HEK293 (cell line): ENCODE measurements around the gene TGFB1I1.

Experiments used
- CTCF ChIA-PET: fragments of 350-600 bp; formaldehyde crosslinking; extraction: SDS; loops from one replicate; lab custom pipeline; 2021; ENCODE audit warnings: antibody characterized with exemption; lab: Yijun Ruan, JAX
- POLR2A ChIA-PET: fragments of 300-600 bp; formaldehyde crosslinking; extraction: SDS; loops from one replicate; lab custom pipeline; 2020; ENCODE audit warnings: antibody characterized with exemption, inconsistent platforms; lab: Yijun Ruan, JAX
- H3K27ac ChIP-seq: fragments of 200-500 bp; sonication (Bioruptor generic); 2 replicates; pipeline ENCODE4 v1.5.1; 2014; ENCODE audit warnings: low read depth, low read length, control low read depth, inconsistent platforms; ENCODE audit errors: extremely low read depth
- H3K36me3 ChIP-seq, 2 experiments: fragments of 200-500 bp in 1 of 2; sonication (Bioruptor generic) in 1 of 2; 1 replicate in 1 of 2; 2 replicates in 1 of 2; pipeline ENCODE4 v1.5.1; 2014 to 2017; ENCODE audit warnings: inconsistent platforms in 2 of 2, low read length in 2 of 2; ENCODE audit not compliant: control insufficient read depth in 2 of 2, insufficient read depth in 1 of 2
- H3K4me1 ChIP-seq: fragments of 200-500 bp; sonication (Bioruptor generic); 2 replicates; pipeline ENCODE4 v1.5.1; 2014; ENCODE audit warnings: mild to moderate bottlenecking, low read length, inconsistent platforms; ENCODE audit not compliant: control insufficient read depth, insufficient read depth
- H3K4me3 ChIP-seq: 2 replicates; pipeline ENCODE4 v1.5.1; 2011; ENCODE audit warnings: low read depth, mild to moderate bottlenecking, control low read depth, low read length, moderate library complexity
- H3K9me3 ChIP-seq: fragments of 200-500 bp; sonication (Bioruptor generic); 2 replicates; pipeline ENCODE4 v1.5.1; 2014; ENCODE audit warnings: low read depth, low read length, inconsistent platforms; ENCODE audit not compliant: control insufficient read depth, insufficient read depth
- AEBP2 ChIP-seq: fragments of 450-650 bp; formaldehyde crosslinking; IDR thresholded peaks from 2 replicates; pipeline ENCODE4 v1.5.1; 2016; ENCODE audit warnings: missing biosample characterization, missing genetic modification characterization, borderline replicate concordance
- BCL11B ChIP-seq: fragments of 450-650 bp; formaldehyde crosslinking; IDR thresholded peaks from 2 replicates; pipeline ENCODE4 v1.5.1; 2016; ENCODE audit warnings: low read depth, missing biosample characterization, missing genetic modification characterization
- EGR2 ChIP-seq: fragments of 450-650 bp; formaldehyde crosslinking; IDR thresholded peaks from 2 replicates; pipeline ENCODE4 v1.5.1; 2016; ENCODE audit warnings: low read depth, missing biosample characterization, missing genetic modification characterization
- ELK4 ChIP-seq: IDR thresholded peaks from 2 replicates; pipeline ENCODE4 v1.6.1; 2011; ENCODE audit warnings: mild to moderate bottlenecking, low read depth, low read length, borderline replicate concordance
- HOXA7 ChIP-seq: sonication (generic); formaldehyde crosslinking; IDR thresholded peaks from 2 replicates; pipeline ENCODE4 v1.8.1; 2022; ENCODE audit warnings: missing genetic modification reagents, borderline replicate concordance
- IKZF3 ChIP-seq: fragments of 450-650 bp; IDR thresholded peaks from 2 replicates; pipeline ENCODE4 v1.5.0; 2018; ENCODE audit warnings: missing biosample characterization, mild to moderate bottlenecking, missing genetic modification characterization, moderate library complexity
- KLF10 ChIP-seq: fragments of 450-650 bp; IDR thresholded peaks from 2 replicates; pipeline ENCODE4 v1.5.1; 2018; ENCODE audit warnings: missing biosample characterization, mild to moderate bottlenecking, missing genetic modification characterization
- KLF16 ChIP-seq: fragments of 450-650 bp; formaldehyde crosslinking; IDR thresholded peaks from 2 replicates; pipeline ENCODE4 v1.5.1; 2017; ENCODE audit warnings: missing biosample characterization, missing genetic modification characterization
- KLF9 ChIP-seq: fragments of 450-650 bp; formaldehyde crosslinking; IDR thresholded peaks from 2 replicates; pipeline ENCODE4 v1.5.1; 2016; ENCODE audit warnings: missing biosample characterization, missing genetic modification characterization, low read depth
- RBAK ChIP-seq: fragments of 450-650 bp; formaldehyde crosslinking; IDR thresholded peaks from 2 replicates; pipeline ENCODE4 v1.5.1; 2016; ENCODE audit warnings: missing biosample characterization, missing genetic modification characterization
- REST ChIP-seq: fragments of 450-650 bp; formaldehyde crosslinking; IDR thresholded peaks from 2 replicates; pipeline ENCODE4 v1.5.1; 2016; ENCODE audit warnings: missing biosample characterization, missing genetic modification characterization
- YY1 ChIP-seq: fragments of 450-650 bp; formaldehyde crosslinking; IDR thresholded peaks from 2 replicates; pipeline ENCODE4 v1.5.1; 2018; ENCODE audit warnings: missing biosample characterization, missing genetic modification characterization
- ZBTB17 ChIP-seq: fragments of 450-650 bp; formaldehyde crosslinking; IDR thresholded peaks from 2 replicates; pipeline ENCODE4 v1.5.1; 2016; ENCODE audit warnings: missing biosample characterization, missing genetic modification characterization
- ZBTB48 ChIP-seq: fragments of 450-650 bp; formaldehyde crosslinking; IDR thresholded peaks from 2 replicates; pipeline ENCODE4 v1.5.1; 2016; ENCODE audit warnings: missing biosample characterization, missing genetic modification characterization
- ZNF10 ChIP-seq: fragments of 450-650 bp; formaldehyde crosslinking; IDR thresholded peaks from 2 replicates; pipeline ENCODE4 v1.5.1; 2017; ENCODE audit warnings: missing biosample characterization, missing genetic modification characterization
- ZNF133 ChIP-seq: fragments of 450-650 bp; formaldehyde crosslinking; IDR thresholded peaks from 2 replicates; pipeline ENCODE4 v1.5.1; 2016; ENCODE audit warnings: missing biosample characterization, missing genetic modification characterization
- ZNF140 ChIP-seq: fragments of 450-650 bp; formaldehyde crosslinking; IDR thresholded peaks from 2 replicates; pipeline ENCODE4 v1.5.1; 2016; ENCODE audit warnings: missing biosample characterization, missing genetic modification characterization
- ZNF155 ChIP-seq: fragments of 450-650 bp; formaldehyde crosslinking; IDR thresholded peaks from 2 replicates; pipeline ENCODE4 v1.5.1; 2016; ENCODE audit warnings: missing biosample characterization, missing genetic modification characterization
- ZNF157 ChIP-seq: fragments of 450-650 bp; formaldehyde crosslinking; IDR thresholded peaks from 2 replicates; pipeline ENCODE4 v1.5.1; 2016; ENCODE audit warnings: missing biosample characterization, missing genetic modification characterization
- ZNF2 ChIP-seq: fragments of 450-650 bp; formaldehyde crosslinking; IDR thresholded peaks from 2 replicates; pipeline ENCODE4 v1.5.1; 2016; ENCODE audit warnings: missing biosample characterization, missing genetic modification characterization
- ZNF214 ChIP-seq: fragments of 450-650 bp; formaldehyde crosslinking; IDR thresholded peaks from 2 replicates; pipeline ENCODE4 v1.5.1; 2017; ENCODE audit warnings: missing biosample characterization, mild to moderate bottlenecking, missing genetic modification characterization, borderline replicate concordance
- ZNF223 ChIP-seq: fragments of 450-650 bp; formaldehyde crosslinking; IDR thresholded peaks from 2 replicates; pipeline ENCODE4 v1.5.1; 2016; ENCODE audit warnings: missing biosample characterization, missing genetic modification characterization
- ZNF239 ChIP-seq: fragments of 450-650 bp; formaldehyde crosslinking; IDR thresholded peaks from 2 replicates; pipeline ENCODE4 v1.5.1; 2016; ENCODE audit warnings: missing biosample characterization, missing genetic modification characterization
- ZNF24 ChIP-seq: fragments of 450-650 bp; formaldehyde crosslinking; IDR thresholded peaks from 2 replicates; pipeline ENCODE4 v1.5.1; 2016; ENCODE audit warnings: missing biosample characterization, missing genetic modification characterization
- ZNF335 ChIP-seq: fragments of 450-650 bp; formaldehyde crosslinking; conservative IDR thresholded peaks from 2 replicates; pipeline ENCODE4 v1.5.1; 2016; ENCODE audit warnings: missing biosample characterization, missing genetic modification characterization
- ZNF48 ChIP-seq: fragments of 450-650 bp; formaldehyde crosslinking; IDR thresholded peaks from 2 replicates; pipeline ENCODE4 v1.5.1; 2016; ENCODE audit warnings: missing biosample characterization, missing genetic modification characterization
- ZNF548 ChIP-seq: fragments of 450-650 bp; formaldehyde crosslinking; IDR thresholded peaks from 2 replicates; pipeline ENCODE4 v1.5.1; 2016; ENCODE audit warnings: missing biosample characterization, missing genetic modification characterization
- ZNF580 ChIP-seq: fragments of 450-650 bp; formaldehyde crosslinking; IDR thresholded peaks from 2 replicates; pipeline ENCODE4 v1.5.1; 2016; ENCODE audit warnings: missing biosample characterization, missing genetic modification characterization
- ZNF610 ChIP-seq: fragments of 450-650 bp; formaldehyde crosslinking; IDR thresholded peaks from 2 replicates; pipeline ENCODE4 v1.5.1; 2016; ENCODE audit warnings: missing biosample characterization, missing genetic modification characterization, borderline replicate concordance
- ZNF621 ChIP-seq: fragments of 450-650 bp; formaldehyde crosslinking; IDR thresholded peaks from 2 replicates; pipeline ENCODE4 v1.5.1; 2017; ENCODE audit warnings: missing biosample characterization, missing genetic modification characterization
- ZSCAN30 ChIP-seq: fragments of 450-650 bp; IDR thresholded peaks from 2 replicates; pipeline ENCODE4 v1.5.1; 2018; ENCODE audit warnings: missing biosample characterization, mild to moderate bottlenecking, missing genetic modification characterization, moderate library complexity

TGFB1I1 gene

GRCh38 chr16:31458844-31459686 is 12.9 kb upstream of the TGFB1I1 start, which contains the start of gene ARMC5:
TSS of gene ARMC5 (plus strand) at chr16:31459501. CDS start at chr16:31459525, 24 bp downstream.
- CTCF ChIA-PET, result interaction anchor here (0.5 to 2.4 kb wide), 8 partner anchors 10 to 575 kb away, joined by 3 to 13 read pairs (median 4); partner anchors contain the start of gene HSD3B7
- POLR2A ChIA-PET, result interaction anchor here (0.5 to 2.3 kb wide), 16 partner anchors 8 to 1044 kb away, joined by 3 to 16 read pairs (median 4); partner anchors contain the start of genes FUS, RUSF1, TGFB1I1 and ZNF267
- Histone ChIP-seq H3K4me3 (peak within 1 kb of the TSS; percentile 85), H3K9me3 (no peaks in the 10 kb centered on the region), H3K27ac (peak within 1 kb of the TSS; percentile 83), H3K36me3 (peaks cover 0 to 43% of the 10 kb centered on the region in 2 experiments; a peak in 2 of 3 replicates), H3K4me1 (peaks cover 5% of the 10 kb centered on the region)
- TF ChIP-seq YY1 (tag by site-specific recombination) (peak; percentile 96), ZBTB48 (tag by site-specific recombination) (peak; percentile 80; the same call in 1 of the 2 replicates), AEBP2 (tag by site-specific recombination) (no peak), ZNF155 (no peak), ZNF214 (no peak), ZNF621 (tag by site-specific recombination) (no peak), ZSCAN30 (tag by site-specific recombination) (no peak; the same call in 1 of the 2 replicates), HOXA7 (CRISPR knock-in tag) (no peak), ELK4 (no peak; the same call in 1 of the 2 replicates), RBAK (tag by site-specific recombination) (no peak), REST (tag by site-specific recombination) (no peak), KLF10 (tag by site-specific recombination) (peak; percentile 51), ZNF548 (tag by site-specific recombination) (no peak), ZBTB17 (tag by site-specific recombination) (peak; percentile 95), ZNF24 (tag by site-specific recombination) (no peak), ZNF610 (peak; percentile 87), ZNF140 (tag by site-specific recombination) (no peak), ZNF157 (tag by site-specific recombination) (no peak), BCL11B (tag by site-specific recombination) (no peak), ZNF133 (tag by site-specific recombination) (no peak), KLF9 (tag by site-specific recombination) (peak; percentile 84), IKZF3 (peak; percentile 98), EGR2 (tag by site-specific recombination) (peak; percentile 62), ZNF48 (tag by site-specific recombination) (no peak), ZNF223 (no peak), ZNF10 (tag by site-specific recombination) (no peak), ZNF2 (no peak; the same call in 1 of the 2 replicates), ZNF580 (peak; percentile 72; the same call in 1 of the 2 replicates), ZNF335 (peak; percentile 97), ZNF239 (no peak), KLF16 (tag by site-specific recombination) (peak; percentile 88)
